PFSK-1 (cell line): ENCODE data around the gene VNN1.

ENCODE experiments used
- FOXP2 ChIP-seq: optimal IDR thresholded peaks from 2 replicates; pipeline ENCODE3; 2011; ENCODE audit warnings: borderline replicate concordance, control low read depth, inconsistent platforms; ENCODE audit not compliant: insufficient read depth; ENCODE audit errors: extremely low read length, extremely low read depth
- POLR2AphosphoS5 ChIP-seq: IDR thresholded peaks from 2 replicates; pipeline ENCODE4 v1.6.1; 2012; ENCODE audit warnings: low read depth, mild to moderate bottlenecking, control low read depth, low read length, moderate library complexity
- REST ChIP-seq, 2 experiments: IDR thresholded peaks; 2 replicates each; pipeline versions ENCODE4 v1.6.1 to v1.8.0; 2011 to 2012; ENCODE audit warnings: low read depth in 2 of 2, low read length in 2 of 2, control low read depth in 1 of 2, inconsistent platforms in 1 of 2, mild to moderate bottlenecking in 1 of 2, moderate library complexity in 1 of 2; ENCODE audit not compliant: insufficient read depth in 1 of 2
- SIN3A ChIP-seq: IDR thresholded peaks from 2 replicates; pipeline ENCODE4 v1.6.1; 2012; ENCODE audit warnings: mild to moderate bottlenecking, low read length, moderate library complexity, borderline replicate concordance; ENCODE audit not compliant: insufficient read depth
- TAF1 ChIP-seq: IDR thresholded peaks from 2 replicates; pipeline ENCODE4 v1.6.1; 2012; ENCODE audit warnings: low read length, control low read depth, borderline replicate concordance; ENCODE audit not compliant: insufficient read depth

The VNN1 gene

GRCh38 chr6:132648356-132648755 is 65.5 kb downstream of the VNN1 start:
- TF ChIP-seq POLR2AphosphoS5, result no peak
- no peak for TF ChIP-seq FOXP2
- TF ChIP-seq TAF1, result no peak
- no peak for TF ChIP-seq SIN3A
- TF ChIP-seq REST (IDR thresholded peaks at IDR 0.05; ENCODE audit: insufficient read depth in 1 of 2, low read depth in 2 of 2, low read length in 2 of 2), result no peak

GRCh38 chr6:132643547-132643946 is 70.3 kb downstream of the VNN1 start:
- TF ChIP-seq POLR2AphosphoS5 (no peak), REST (IDR thresholded peaks at IDR 0.05; ENCODE audit: insufficient read depth in 1 of 2, low read depth in 2 of 2, low read length in 2 of 2) (no peak), FOXP2 (no peak), SIN3A (no peak), TAF1 (no peak)

- no peak for TF ChIP-seq POLR2AphosphoS5
- TF ChIP-seq SIN3A, result no peak
- no peak for TF ChIP-seq REST (IDR thresholded peaks at IDR 0.05; ENCODE audit: insufficient read depth in 1 of 2, low read depth in 2 of 2, low read length in 2 of 2)
- no peak for TF ChIP-seq TAF1
- no peak for TF ChIP-seq FOXP2
Observed at GRCh38 chr6:132634796-132635195, 79.1 kb downstream of the VNN1 start.

- TF ChIP-seq TAF1 (no peak), FOXP2 (no peak), POLR2AphosphoS5 (no peak), REST (IDR thresholded peaks at IDR 0.05; ENCODE audit: insufficient read depth in 1 of 2, low read depth in 2 of 2, low read length in 2 of 2) (no peak), SIN3A (no peak)
Observed at GRCh38 chr6:132633362-132633761, 80.5 kb downstream of the VNN1 start.
